MM.1S (cell line): Measurements from ENCODE around the gene GBA2.

Experiments used
- DNase-seq: peaks from one replicate; pipeline ENCODE4 v3.0.0-alpha.2; 2015
- H2AFZ ChIP-seq: fragments of 300-600 bp; sonication (generic); 2 replicates; pipeline ENCODE4 v1.6.0; 2016; ENCODE audit warnings: antibody characterized with exemption, low read length
- H3F3A ChIP-seq: fragments of 300-600 bp; sonication (generic); 2 replicates; pipeline ENCODE4 v1.6.1; 2016; ENCODE audit warnings: mild to moderate bottlenecking, antibody characterized with exemption, low read length, moderate library complexity, mixed read lengths; ENCODE audit not compliant: insufficient read depth
- H3K27ac ChIP-seq: fragments of 300-600 bp; sonication (generic); 2 replicates; pipeline ENCODE4 v1.5.1; 2016; ENCODE audit warnings: mild to moderate bottlenecking, low read length
- H3K27me3 ChIP-seq: fragments of 300-600 bp; sonication (generic); replicated peaks from 2 replicates; pipeline ENCODE4 v1.6.0; 2016; ENCODE audit warnings: low read length; ENCODE audit not compliant: insufficient read depth
- H3K36me3 ChIP-seq: fragments of 300-600 bp; sonication (generic); replicated peaks from 2 replicates; pipeline ENCODE4 v1.6.1; 2016; ENCODE audit warnings: mild to moderate bottlenecking, low read length, mixed read lengths; ENCODE audit not compliant: insufficient read depth
- H3K4me1 ChIP-seq: fragments of 300-600 bp; sonication (generic); 2 replicates; pipeline ENCODE4 v1.6.1; 2016; ENCODE audit warnings: low read length, mixed read lengths
- H3K4me2 ChIP-seq: fragments of 300-600 bp; sonication (generic); 2 replicates; pipeline ENCODE4 v1.6.0; 2016; ENCODE audit warnings: low read depth, low read length
- H3K4me3 ChIP-seq: fragments of 300-600 bp; sonication (generic); 2 replicates; pipeline ENCODE4 v1.5.1; 2016; ENCODE audit warnings: low read length, mixed read lengths
- H3K79me2 ChIP-seq: fragments of 300-600 bp; sonication (generic); 2 replicates; pipeline ENCODE4 v1.6.1; 2016; ENCODE audit warnings: mixed run types, low read length, mixed read lengths
- H3K9ac ChIP-seq: fragments of 300-600 bp; sonication (generic); 2 replicates; pipeline ENCODE4 v1.6.1; 2016; ENCODE audit warnings: low read length, mixed read lengths
- H3K9me2 ChIP-seq: fragments of 300-600 bp; sonication (generic); replicated peaks from 2 replicates; pipeline ENCODE4 v1.6.1; 2016; ENCODE audit warnings: mild to moderate bottlenecking, low read length, mixed read lengths; ENCODE audit not compliant: insufficient read depth
- H3K9me3 ChIP-seq: fragments of 300-600 bp; sonication (generic); replicated peaks from 2 replicates; pipeline ENCODE4 v1.6.1; 2016; ENCODE audit warnings: mild to moderate bottlenecking, low read length, mixed read lengths; ENCODE audit not compliant: insufficient read depth
- H4K20me1 ChIP-seq: fragments of 300-600 bp; sonication (generic); 2 replicates; pipeline ENCODE4 v1.6.1; 2016; ENCODE audit warnings: mild to moderate bottlenecking, low read length, moderate library complexity, mixed read lengths; ENCODE audit not compliant: insufficient read depth
- EZH2 ChIP-seq: fragments of 300-600 bp; sonication (generic); optimal IDR thresholded peaks from 2 replicates; pipeline ENCODE3; 2017; ENCODE audit warnings: low read depth, mild to moderate bottlenecking, antibody characterized with exemption, low read length, mixed read lengths
- EZH2phosphoT487 ChIP-seq: fragments of 300-600 bp; sonication (generic); IDR thresholded peaks from 2 replicates; pipeline ENCODE4 v1.6.1; 2018; ENCODE audit warnings: antibody characterized with exemption, low read length
- TF ChIP-seq, protein P1 (sequence below): fragments of 300-600 bp; sonication (generic); IDR thresholded peaks from 2 replicates; pipeline ENCODE4 v1.5.1; 2016; ENCODE audit warnings: antibody characterized with exemption, low read length, mixed read lengths

GBA2 gene

DNA sequence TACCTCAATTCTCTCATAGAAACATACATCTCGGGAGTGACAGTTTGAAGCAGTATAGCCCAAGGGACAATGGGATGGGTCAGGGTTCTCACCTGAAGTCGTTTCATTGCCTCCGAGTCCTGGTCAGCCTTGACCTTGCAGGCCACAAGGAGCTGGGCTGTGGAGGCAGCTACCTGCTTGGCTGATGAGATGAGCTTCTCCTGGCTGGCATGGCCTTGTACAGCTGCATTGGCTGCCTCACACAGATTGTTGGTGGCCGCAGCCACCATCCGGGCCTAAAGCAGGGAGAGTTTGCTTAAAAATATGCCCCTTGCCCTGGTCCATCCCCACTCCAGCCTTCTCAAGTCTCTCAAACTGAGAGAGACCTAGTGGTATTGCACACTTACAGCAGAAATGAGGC, 50.8 kb downstream of the GBA2 start:
- no peak for DNase-seq
- Histone ChIP-seq H3K9me2 (no peaks in the 10 kb centered on the region), H3K27me3 (no peaks in the 10 kb centered on the region), H3K4me2 (no peak overlapping the region), H3K9me3 (no peaks in the 10 kb centered on the region), H3K79me2 (no peaks in the 10 kb centered on the region), H3K36me3 (0 out of 2 replicates have a peak, but pooled peaks cover 4% of the 10 kb centered on the region), H3K4me3 (no peak overlapping the region), H3K9ac (no peak overlapping the region), H4K20me1 (no peaks in the 10 kb centered on the region), H3K4me1 (no peaks in the 10 kb centered on the region), H2AFZ (no peak overlapping the region), H3F3A (no peaks in the 10 kb centered on the region), H3K27ac (no peak overlapping the region)
- TF ChIP-seq EZH2phosphoT487 (no peak), EZH2 (no peak)

DNA sequence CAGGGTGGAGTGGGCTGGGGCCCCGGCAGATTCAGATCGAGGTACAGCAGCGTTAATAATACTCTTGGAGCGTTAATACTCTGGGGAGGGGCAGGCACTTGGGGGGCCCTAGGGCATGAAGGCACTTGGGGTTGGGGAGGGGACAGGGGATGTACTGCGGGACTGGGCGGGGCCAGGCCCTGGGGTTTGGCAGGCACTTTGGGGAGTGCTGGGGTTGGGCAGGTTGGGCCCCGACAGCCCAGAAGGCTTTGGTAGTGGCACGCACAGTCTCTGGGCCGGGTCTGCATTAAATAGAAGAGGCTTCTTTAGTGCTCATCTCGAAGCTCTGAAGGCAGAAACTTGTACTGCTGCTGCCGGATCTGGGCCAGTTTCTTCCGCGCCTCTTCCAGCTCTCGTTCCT, 51.5 kb downstream of the GBA2 start:
- TF ChIP-seq, protein P1, sequence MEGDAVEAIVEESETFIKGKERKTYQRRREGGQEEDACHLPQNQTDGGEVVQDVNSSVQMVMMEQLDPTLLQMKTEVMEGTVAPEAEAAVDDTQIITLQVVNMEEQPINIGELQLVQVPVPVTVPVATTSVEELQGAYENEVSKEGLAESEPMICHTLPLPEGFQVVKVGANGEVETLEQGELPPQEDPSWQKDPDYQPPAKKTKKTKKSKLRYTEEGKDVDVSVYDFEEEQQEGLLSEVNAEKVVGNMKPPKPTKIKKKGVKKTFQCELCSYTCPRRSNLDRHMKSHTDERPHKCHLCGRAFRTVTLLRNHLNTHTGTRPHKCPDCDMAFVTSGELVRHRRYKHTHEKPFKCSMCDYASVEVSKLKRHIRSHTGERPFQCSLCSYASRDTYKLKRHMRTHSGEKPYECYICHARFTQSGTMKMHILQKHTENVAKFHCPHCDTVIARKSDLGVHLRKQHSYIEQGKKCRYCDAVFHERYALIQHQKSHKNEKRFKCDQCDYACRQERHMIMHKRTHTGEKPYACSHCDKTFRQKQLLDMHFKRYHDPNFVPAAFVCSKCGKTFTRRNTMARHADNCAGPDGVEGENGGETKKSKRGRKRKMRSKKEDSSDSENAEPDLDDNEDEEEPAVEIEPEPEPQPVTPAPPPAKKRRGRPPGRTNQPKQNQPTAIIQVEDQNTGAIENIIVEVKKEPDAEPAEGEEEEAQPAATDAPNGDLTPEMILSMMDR: no peak
- TF ChIP-seq EZH2: no peak
- no peak for TF ChIP-seq EZH2phosphoT487
- H3F3A ChIP-seq: no peaks in the 10 kb centered on the region
- no peaks in the 10 kb centered on the region for H3K79me2 ChIP-seq
- no peak for DNase-seq
- no peak overlapping the region for H3K27ac ChIP-seq
- no peak overlapping the region for H2AFZ ChIP-seq
- no peak overlapping the region for H3K9ac ChIP-seq
- no peak overlapping the region for H3K4me2 ChIP-seq
- H3K4me1 ChIP-seq: no peaks in the 10 kb centered on the region
- H3K4me3 ChIP-seq: no peak overlapping the region
- H3K9me2 ChIP-seq: no peaks in the 10 kb centered on the region
- H3K36me3 ChIP-seq: 0 out of 2 replicates have a peak, but pooled peaks cover 4% of the 10 kb centered on the region
- no peaks in the 10 kb centered on the region for H4K20me1 ChIP-seq
- H3K27me3 ChIP-seq: no peaks in the 10 kb centered on the region
- no peaks in the 10 kb centered on the region for H3K9me3 ChIP-seq

DNA sequence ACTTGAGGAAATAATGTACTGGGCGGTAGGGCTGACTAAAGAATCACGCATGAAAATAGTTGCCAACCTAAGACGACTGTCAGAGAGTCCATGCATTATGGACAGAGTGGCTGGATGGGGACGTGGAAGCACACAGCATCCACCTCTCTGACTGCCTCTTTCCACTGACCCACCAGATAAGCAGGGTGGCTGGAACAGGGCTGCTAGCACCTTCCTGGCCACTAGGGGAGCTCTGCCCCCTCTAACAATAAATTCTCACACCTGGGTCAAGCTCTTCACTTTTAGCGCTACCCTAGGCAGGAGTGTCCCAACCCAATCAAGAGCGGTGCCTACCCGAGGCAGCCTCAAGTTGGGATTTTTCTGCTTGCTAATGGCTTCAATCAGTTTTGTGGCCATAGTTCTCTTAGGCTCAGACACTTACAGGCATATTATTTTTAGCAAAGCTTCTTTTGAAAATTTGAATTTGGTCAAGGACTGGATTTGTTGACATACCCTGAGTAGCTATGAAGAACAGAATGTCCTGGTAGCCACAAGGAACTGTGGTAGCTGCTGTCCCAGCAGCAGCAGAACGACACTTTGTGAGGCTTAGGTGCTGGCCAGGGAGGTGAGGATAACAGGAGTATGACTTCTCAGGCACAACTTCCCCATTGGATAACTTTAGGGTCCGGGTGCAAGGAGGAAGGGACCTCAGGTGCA, 52.4 kb downstream of the GBA2 start:
- H3K9ac ChIP-seq: no peak overlapping the region
- H3K9me3 ChIP-seq: no peaks in the 10 kb centered on the region
- 0 out of 2 replicates have a peak, but pooled peaks cover 2% of the 10 kb centered on the region for H3K36me3 ChIP-seq
- no peaks in the 10 kb centered on the region for H3K9me2 ChIP-seq
- no peaks in the 10 kb centered on the region for H3K79me2 ChIP-seq
- no peak overlapping the region for H3K27ac ChIP-seq
- H3K4me1 ChIP-seq: no peaks in the 10 kb centered on the region
- no peak overlapping the region for H3K4me2 ChIP-seq
- peak; percentile 51 for DNase-seq
- H3F3A ChIP-seq: no peaks in the 10 kb centered on the region
- H4K20me1 ChIP-seq: no peaks in the 10 kb centered on the region
- H3K27me3 ChIP-seq: no peaks in the 10 kb centered on the region
- H3K4me3 ChIP-seq: no peak overlapping the region
- no peak overlapping the region for H2AFZ ChIP-seq
- TF ChIP-seq, protein P1: peak; percentile 92
- TF ChIP-seq EZH2: no peak

DNA sequence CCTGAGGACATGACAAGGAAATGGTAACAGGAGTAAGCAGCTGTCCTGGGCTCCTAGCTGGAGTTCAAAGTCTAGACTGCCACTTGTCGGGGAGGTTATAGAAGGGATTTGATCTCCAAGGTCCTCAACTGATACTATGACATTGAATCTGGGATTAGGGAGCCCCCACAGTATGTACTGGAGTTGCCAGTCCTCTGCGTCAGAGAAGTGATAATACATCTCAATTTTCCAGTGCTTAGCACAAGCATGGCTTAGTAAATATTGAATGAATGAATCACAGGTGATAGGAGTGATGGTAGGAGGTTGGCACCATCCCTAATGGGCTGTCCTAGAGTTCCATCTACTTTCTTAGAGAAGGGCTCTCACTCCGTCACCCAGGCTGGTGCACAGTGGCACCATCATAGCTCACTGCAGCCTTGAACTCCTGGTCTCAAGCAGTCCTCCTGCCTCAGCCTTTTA, 53.1 kb downstream of the GBA2 start:
- Histone ChIP-seq H3K79me2 (no peaks in the 10 kb centered on the region), H3K4me1 (no peaks in the 10 kb centered on the region), H4K20me1 (no peaks in the 10 kb centered on the region), H3K4me3 (no peak overlapping the region), H3K4me2 (no peak overlapping the region), H3K36me3 (no peaks in the 10 kb centered on the region), H2AFZ (no peak overlapping the region), H3K27me3 (0 out of 2 replicates have a peak, but pooled peaks cover 4% of the 10 kb centered on the region), H3K9me3 (no peaks in the 10 kb centered on the region), H3F3A (no peaks in the 10 kb centered on the region), H3K9me2 (no peaks in the 10 kb centered on the region), H3K27ac (no peak overlapping the region), H3K9ac (no peak overlapping the region)
- no peak for DNase-seq
- TF ChIP-seq EZH2phosphoT487 (no peak), EZH2 (no peak)
- TF ChIP-seq, protein P1: no peak
